Lower leg skin (tissue), 4 donors: ENCODE results near the gene C1QTNF7. TPM values are rescaled to one million over a fixed set of nuclear protein-coding genes. Genes with fewer than 3 reads are reported as not detected.

Experiments
- DNase-seq, 2 donors: peaks; one replicate each; pipeline ENCODE4 v3.0.0-alpha.2; 2019; ENCODE audit warnings: low spot score in 2 of 2
- H3K4me3 ChIP-seq: fragments of 200-600 bp; sonication (generic); 2 replicates; pipeline ENCODE4 v1.5.1; 2017; ENCODE audit warnings: mild to moderate bottlenecking, low read depth; ENCODE audit not compliant: poor library complexity, severe bottlenecking
- POLR2A ChIP-seq, 2 donors: fragments of 450-650 bp; IDR thresholded peaks; one replicate each; pipeline ENCODE4 v1.6.1; 2016 to 2017; ENCODE audit warnings: antibody characterized with exemption in 2 of 2, mild to moderate bottlenecking in 1 of 2, moderate library complexity in 1 of 2
- WGBS, 2 donors: methylation state at CpG; one replicate each; pipeline ENCODE4 v1.1.5; 2018; 5-methylcytosine and 5-hydroxymethylcytosine counted together
- intact Hi-C: fragments of 100-400 bp; cut with DNase I; formaldehyde crosslinking; loops from one replicate; pipeline ENCODE4 v1.15.0; 2023; ENCODE audit warnings: low total_unique reads
- total RNA-seq, 4 donors: library from RNA; depleted of rRNA; stranded (reverse); fragments of >200 nt; gene quantifications; one replicate each; pipeline ENCODE4 v1.1.0, GENCODE V29; 2016
- TF ChIP-seq, protein P1 (sequence below), 3 donors: fragments of 450-650 bp; IDR thresholded peaks; one replicate each; pipeline ENCODE4 v1.5.1; 2016; ENCODE audit warnings: antibody characterized with exemption in 3 of 3, mild to moderate bottlenecking in 3 of 3, moderate library complexity in 2 of 3

The C1QTNF7 gene
- total RNA-seq, 4 donors from 2014 or later, result 0.80 to 9.2 (median 3.6) TPM

DNA sequence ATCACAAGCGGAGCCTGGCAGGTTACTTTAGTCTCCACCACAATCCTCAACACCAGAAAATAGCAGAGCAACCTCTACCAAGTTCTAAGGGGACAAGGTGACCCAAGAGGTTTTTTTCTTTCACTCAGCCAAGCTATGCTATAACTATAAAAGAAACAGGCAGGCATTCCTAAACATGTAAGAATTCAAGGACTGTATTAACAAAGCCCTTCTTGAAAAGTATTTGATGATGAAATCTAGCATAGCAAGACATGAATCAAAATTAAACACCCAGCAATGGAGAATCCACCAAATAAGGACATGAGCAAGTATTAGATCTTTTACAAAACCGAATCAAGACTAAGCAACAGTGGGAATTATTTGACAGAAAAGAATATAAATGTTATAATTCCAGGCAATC lies 25.7 kb upstream of the C1QTNF7 start:
- DNase-seq, result no peak
- H3K4me3 ChIP-seq, result no peak overlapping the region
- TF ChIP-seq POLR2A (IDR thresholded peaks at IDR 0.05), result no peak
- TF ChIP-seq, protein P1, sequence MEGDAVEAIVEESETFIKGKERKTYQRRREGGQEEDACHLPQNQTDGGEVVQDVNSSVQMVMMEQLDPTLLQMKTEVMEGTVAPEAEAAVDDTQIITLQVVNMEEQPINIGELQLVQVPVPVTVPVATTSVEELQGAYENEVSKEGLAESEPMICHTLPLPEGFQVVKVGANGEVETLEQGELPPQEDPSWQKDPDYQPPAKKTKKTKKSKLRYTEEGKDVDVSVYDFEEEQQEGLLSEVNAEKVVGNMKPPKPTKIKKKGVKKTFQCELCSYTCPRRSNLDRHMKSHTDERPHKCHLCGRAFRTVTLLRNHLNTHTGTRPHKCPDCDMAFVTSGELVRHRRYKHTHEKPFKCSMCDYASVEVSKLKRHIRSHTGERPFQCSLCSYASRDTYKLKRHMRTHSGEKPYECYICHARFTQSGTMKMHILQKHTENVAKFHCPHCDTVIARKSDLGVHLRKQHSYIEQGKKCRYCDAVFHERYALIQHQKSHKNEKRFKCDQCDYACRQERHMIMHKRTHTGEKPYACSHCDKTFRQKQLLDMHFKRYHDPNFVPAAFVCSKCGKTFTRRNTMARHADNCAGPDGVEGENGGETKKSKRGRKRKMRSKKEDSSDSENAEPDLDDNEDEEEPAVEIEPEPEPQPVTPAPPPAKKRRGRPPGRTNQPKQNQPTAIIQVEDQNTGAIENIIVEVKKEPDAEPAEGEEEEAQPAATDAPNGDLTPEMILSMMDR (IDR thresholded peaks at IDR 0.05), result no peak
- 60 to 80% methylated on average over 2 of the region's 2 CpGs for WGBS, 2 donors
- intact Hi-C loops, result no loop called here

DNA sequence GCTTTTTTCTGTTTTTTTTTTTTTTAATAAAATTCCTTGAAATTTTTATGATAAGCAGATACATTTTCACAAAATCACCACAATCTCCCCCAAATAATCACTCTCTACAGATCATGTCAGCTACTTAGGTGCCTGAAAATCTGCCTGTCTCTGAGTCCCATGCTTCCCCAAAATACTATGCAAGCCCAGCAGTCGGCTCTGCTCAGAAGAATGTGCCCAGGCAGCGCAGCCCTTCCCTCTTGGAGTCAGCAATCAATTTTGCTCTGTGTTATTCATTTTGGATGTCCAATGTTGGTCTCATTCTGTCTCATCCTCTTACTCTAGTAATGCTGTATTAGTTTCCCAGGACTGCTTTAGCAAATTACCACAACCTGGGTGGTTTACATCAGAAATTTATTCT lies 24.9 kb upstream of the C1QTNF7 start:
- intact Hi-C loops, result no loop called here
- DNase-seq, result no peak
- TF ChIP-seq POLR2A (IDR thresholded peaks at IDR 0.05), result no peak
- TF ChIP-seq, protein P1 (IDR thresholded peaks at IDR 0.05), result no peak
- WGBS, 2 donors, result 37 to 52% methylated on average over 2 of the region's 2 CpGs
- no peak overlapping the region for H3K4me3 ChIP-seq

DNA sequence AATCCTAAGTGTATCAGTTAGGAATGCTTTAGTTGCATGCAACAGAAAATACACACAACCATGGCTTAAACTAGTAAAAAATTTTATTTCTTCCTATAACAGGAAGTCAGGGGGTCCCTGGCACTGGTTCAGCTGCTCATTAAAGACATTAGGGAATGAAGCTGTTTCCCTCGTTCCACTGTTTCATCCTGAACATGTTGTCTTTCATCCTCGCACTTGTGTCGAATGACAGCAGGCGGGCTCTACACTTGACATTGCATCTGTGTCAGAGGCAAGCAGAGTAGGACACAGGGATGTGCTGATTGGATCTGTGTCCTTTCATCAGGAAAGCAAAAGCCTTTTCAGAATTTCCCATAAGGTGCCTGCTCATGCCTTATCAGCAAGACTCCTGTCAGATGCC lies 22.8 kb upstream of the C1QTNF7 start:
- no peak for DNase-seq
- 80 to 91% methylated on average over 4 of the region's 4 CpGs for WGBS, 2 donors
- no peak overlapping the region for H3K4me3 ChIP-seq
- TF ChIP-seq POLR2A (IDR thresholded peaks at IDR 0.05), result no peak
- TF ChIP-seq, protein P1 (IDR thresholded peaks at IDR 0.05), result no peak
- intact Hi-C loops, result no loop called here

DNA sequence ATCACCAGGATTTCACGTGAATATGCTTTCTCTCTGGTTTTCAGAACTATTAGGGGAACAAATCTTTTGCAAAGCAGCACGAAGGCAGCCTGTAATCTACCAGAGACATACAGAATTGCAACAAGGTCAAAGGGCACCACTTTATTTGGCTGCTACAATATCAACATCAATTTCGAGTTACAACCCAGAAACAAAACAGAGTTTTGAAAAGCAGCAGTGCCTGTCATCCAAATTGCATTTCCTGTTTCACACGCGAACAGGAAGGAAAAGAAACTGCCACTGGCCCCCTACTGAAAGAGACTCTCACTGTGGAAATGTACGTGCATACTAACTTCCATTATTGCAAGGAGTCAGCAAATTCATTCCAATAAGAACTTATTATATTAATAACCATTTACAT lies 17.1 kb upstream of the C1QTNF7 start:
- TF ChIP-seq POLR2A (IDR thresholded peaks at IDR 0.05), result no peak
- TF ChIP-seq, protein P1 (IDR thresholded peaks at IDR 0.05), result no peak
- 60 to 61% methylated on average over 6 of the region's 6 CpGs for WGBS, 2 donors
- intact Hi-C loops, result no loop called here
- H3K4me3 ChIP-seq, result no peak overlapping the region
- DNase-seq, result no peak

DNA sequence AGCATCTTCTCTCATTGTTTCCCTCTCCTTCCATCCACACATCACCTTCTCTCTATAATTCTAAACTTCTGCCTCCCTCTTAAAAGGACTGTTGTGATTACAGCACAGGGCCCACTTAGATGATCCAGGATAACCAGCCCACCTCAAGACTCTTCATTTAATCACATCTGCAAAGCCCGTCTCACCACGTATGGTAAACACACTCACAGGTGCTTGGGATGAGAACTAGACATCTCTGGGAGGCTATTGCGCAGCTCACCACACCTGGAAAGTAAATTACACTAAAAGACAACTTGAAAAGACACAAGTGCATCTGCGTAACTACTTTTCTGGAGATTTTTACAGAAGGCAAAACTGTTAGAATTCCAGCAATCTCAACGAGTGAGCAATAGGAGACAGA lies 15.4 kb upstream of the C1QTNF7 start:
- no peak overlapping the region for H3K4me3 ChIP-seq
- 95 to 96% methylated on average over 5 of the region's 5 CpGs for WGBS, 2 donors
- no peak for DNase-seq
- TF ChIP-seq POLR2A (IDR thresholded peaks at IDR 0.05), result no peak
- TF ChIP-seq, protein P1 (IDR thresholded peaks at IDR 0.05), result no peak
- intact Hi-C loops, result no loop called here

DNA sequence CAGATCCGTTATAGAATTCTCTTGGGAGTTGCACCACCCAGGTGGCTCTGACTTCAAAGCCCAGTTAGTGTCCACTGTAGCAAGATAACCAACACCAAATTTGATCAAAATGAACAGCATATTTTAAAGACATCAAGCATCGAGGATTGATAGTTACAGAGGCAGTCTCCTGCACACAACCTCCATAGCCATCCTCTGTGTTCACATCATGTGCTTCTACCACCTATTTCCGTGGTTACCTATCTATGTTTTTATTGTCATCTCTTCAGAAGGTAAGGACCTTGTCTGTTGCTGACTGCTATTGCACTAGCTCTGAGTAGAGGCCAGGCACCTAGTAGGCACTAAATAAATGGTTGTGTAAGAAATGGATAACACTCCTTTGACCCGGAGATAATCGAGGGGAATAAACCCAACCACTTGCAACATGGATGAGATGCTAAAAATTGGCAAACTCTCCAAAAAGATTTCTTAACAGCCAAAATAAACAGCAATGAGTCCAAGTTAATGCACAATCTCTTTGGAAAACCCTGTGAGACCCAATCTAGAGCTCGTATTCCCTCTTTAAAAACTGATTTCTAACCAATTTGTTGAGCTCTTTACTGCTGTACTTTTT lies 14.7 kb upstream of the C1QTNF7 start:
- intact Hi-C loops, result no loop called here
- no peak for DNase-seq
- WGBS, 2 donors, result 70 to 71% methylated on average over 6 of the region's 6 CpGs
- TF ChIP-seq POLR2A (IDR thresholded peaks at IDR 0.05), result no peak
- TF ChIP-seq, protein P1 (IDR thresholded peaks at IDR 0.05), result no peak
- no peak overlapping the region for H3K4me3 ChIP-seq
